ENCODE measurements around the gene FBXO30. TPM values are rescaled to one million over a fixed set of nuclear protein-coding genes. Genes with fewer than 3 reads are reported as not detected.

FBXO30 gene
- total RNA-seq, 1 donor from 2014 or later, result 9.1 TPM

DNA sequence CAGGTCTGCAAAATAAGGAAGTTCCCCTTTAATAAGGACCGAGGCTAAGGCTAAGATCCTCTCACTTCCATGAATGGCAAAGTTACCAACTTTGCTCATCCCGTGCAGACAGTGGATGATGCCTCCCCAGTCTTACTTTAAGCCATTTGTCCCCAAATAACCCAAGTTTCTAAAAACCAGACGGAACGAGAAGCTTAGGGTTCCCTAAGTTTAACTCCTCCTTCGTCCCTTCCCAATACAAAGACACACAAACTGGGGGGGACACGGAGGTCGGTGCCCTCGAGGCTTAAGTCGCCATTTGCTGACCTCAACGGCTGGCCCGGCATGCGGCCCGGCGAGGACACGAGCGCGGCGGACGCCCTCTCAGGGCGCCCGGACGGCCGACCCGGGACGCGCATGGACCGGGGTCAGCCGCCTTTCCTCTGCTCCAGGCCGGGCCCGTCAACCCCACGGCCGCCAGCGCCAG, 527 bp downstream of the FBXO30 start:
- intact Hi-C loops (cut with DNase I), result loop anchor here (10.0 kb wide), 1 partner anchor 79 kb away; the partner anchor contains the start of gene EPM2A
- H3K9me3 ChIP-seq, result no peaks in the 10 kb centered on the region
- H3K27ac ChIP-seq, result peak overlapping the region; percentile 83
- H3K27me3 ChIP-seq, result no peaks in the 10 kb centered on the region
- peak overlapping the region; percentile 60 for H3K4me3 ChIP-seq
- DNase-seq (ENCODE audit: extremely low spot score in 2 of 2), result no peak
- H3K4me1 ChIP-seq, result peaks cover 50% of the 10 kb centered on the region
- TF ChIP-seq, protein P1, sequence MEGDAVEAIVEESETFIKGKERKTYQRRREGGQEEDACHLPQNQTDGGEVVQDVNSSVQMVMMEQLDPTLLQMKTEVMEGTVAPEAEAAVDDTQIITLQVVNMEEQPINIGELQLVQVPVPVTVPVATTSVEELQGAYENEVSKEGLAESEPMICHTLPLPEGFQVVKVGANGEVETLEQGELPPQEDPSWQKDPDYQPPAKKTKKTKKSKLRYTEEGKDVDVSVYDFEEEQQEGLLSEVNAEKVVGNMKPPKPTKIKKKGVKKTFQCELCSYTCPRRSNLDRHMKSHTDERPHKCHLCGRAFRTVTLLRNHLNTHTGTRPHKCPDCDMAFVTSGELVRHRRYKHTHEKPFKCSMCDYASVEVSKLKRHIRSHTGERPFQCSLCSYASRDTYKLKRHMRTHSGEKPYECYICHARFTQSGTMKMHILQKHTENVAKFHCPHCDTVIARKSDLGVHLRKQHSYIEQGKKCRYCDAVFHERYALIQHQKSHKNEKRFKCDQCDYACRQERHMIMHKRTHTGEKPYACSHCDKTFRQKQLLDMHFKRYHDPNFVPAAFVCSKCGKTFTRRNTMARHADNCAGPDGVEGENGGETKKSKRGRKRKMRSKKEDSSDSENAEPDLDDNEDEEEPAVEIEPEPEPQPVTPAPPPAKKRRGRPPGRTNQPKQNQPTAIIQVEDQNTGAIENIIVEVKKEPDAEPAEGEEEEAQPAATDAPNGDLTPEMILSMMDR (IDR thresholded peaks at IDR 0.05), result no peak
- no peak for TF ChIP-seq POLR2A (IDR thresholded peaks at IDR 0.05)
- no peak for TF ChIP-seq POLR2AphosphoS5 (IDR thresholded peaks at IDR 0.05; ENCODE audit: insufficient read depth in 1 of 2, low read depth in 1 of 2)
- no peaks in the 10 kb centered on the region for H3K36me3 ChIP-seq

DNA sequence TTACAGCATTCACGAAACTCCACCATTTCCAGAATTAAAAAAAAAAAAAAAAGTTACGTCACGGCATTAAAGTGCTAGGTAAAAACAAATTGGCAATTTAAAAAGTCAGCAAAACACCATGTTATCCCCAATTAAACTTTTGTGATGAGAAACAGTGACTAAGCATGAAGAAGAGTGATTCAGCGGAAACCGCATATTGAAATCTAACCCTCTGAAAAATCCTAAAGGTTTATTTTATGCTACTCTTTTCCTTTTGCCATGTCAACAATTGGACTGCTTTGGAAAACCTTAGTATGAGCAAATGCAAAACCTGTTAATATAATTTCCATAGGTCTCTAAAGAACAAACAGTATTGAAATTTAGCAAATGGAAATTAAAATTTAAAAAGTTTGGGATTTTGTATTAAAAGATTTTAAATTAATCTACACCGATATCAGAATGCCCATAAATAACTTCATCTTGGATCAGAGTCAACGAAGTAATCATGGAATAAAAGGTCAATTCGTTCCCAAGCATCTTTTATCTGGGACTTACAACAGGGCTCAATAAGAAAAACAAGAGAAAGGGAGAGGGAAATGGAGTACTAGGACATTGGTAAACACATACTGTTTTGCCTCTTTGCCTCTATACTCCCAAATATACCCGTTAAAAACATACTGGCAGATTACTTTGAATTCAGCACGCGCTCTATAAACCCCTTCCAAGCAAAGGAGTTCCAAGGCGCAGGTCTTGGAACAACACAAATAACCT, 1.1 kb downstream of the FBXO30 start:
- Histone ChIP-seq H3K4me1 (peaks cover 57% of the 10 kb centered on the region), H3K27ac (peak overlapping the region; percentile 83), H3K4me3 (peak overlapping the region; percentile 60), H3K36me3 (no peaks in the 10 kb centered on the region), H3K27me3 (no peaks in the 10 kb centered on the region), H3K9me3 (no peaks in the 10 kb centered on the region)
- TF ChIP-seq POLR2AphosphoS5 (IDR thresholded peaks at IDR 0.05; ENCODE audit: insufficient read depth in 1 of 2, low read depth in 1 of 2) (no peak), POLR2A (IDR thresholded peaks at IDR 0.05) (no peak)
- TF ChIP-seq, protein P1 (IDR thresholded peaks at IDR 0.05), result no peak
- no peak for DNase-seq (ENCODE audit: extremely low spot score in 2 of 2)
- intact Hi-C loops (cut with DNase I), result loop anchor here (10.0 kb wide), 1 partner anchor 79 kb away; the partner anchor contains the start of gene EPM2A

DNA sequence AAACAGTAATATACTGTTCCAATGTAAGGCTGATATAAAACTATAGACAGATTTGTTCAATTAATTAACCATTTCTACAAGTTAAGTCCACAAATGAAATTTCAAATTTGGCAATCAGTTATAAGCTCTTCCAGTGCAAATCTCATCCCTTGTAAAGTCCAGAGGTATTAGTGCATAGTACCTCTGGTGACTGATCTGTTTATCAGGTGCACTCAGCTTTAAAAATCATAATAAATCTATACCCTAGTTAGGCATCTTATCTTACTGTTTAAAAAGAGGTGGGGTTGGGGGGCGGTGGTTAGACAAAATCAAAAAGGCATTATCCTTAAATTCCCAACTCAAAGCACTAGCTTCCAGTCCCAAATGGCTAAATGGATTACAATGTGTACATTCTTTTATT, 2.9 kb downstream of the FBXO30 start:
- H3K4me3 ChIP-seq, result no peak overlapping the region

DNA sequence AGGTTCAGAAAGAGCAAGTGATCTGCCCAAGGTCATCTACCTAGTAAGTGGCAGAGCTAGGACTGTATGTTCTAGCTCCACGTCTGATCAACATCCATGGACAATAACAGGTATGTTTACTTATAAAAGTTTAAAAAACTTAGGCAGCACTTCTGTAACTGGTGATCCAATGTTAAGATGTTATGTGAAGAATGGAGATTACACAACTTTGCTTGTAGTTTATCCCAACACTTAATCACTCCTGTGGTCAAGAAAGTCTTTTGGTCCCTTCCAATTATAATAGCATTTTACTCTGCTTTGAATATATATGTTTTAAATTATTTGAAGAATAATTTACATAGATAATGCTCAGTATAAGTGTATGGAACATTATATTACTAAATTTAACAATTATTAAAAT, 4.8 kb downstream of the FBXO30 start:
- no peak overlapping the region for H3K27ac ChIP-seq
- no peaks in the 10 kb centered on the region for H3K9me3 ChIP-seq
- no peaks in the 10 kb centered on the region for H3K27me3 ChIP-seq
- no peak for DNase-seq (ENCODE audit: extremely low spot score in 2 of 2)
- peaks cover 46% of the 10 kb centered on the region for H3K4me1 ChIP-seq
- H3K36me3 ChIP-seq, result peaks cover 0 to 15% of the 10 kb centered on the region in 2 donors
- intact Hi-C loops (cut with DNase I), result loop anchor here (10.0 kb wide), 1 partner anchor 75 kb away; the partner anchor contains the start of gene EPM2A
- no peak overlapping the region for H3K4me3 ChIP-seq
- no peak for TF ChIP-seq POLR2AphosphoS5 (IDR thresholded peaks at IDR 0.05; ENCODE audit: insufficient read depth in 1 of 2, low read depth in 1 of 2)
- no peak for TF ChIP-seq POLR2A (IDR thresholded peaks at IDR 0.05)
- TF ChIP-seq, protein P1 (IDR thresholded peaks at IDR 0.05), result no peak

More for the DNA sequence above, 2.9 kb downstream of the FBXO30 start:
- Histone ChIP-seq H3K27me3 (no peaks in the 10 kb centered on the region), H3K27ac (no peak overlapping the region), H3K36me3 (no peaks in the 10 kb centered on the region), H3K4me1 (peaks cover 58% of the 10 kb centered on the region), H3K9me3 (no peaks in the 10 kb centered on the region)
- no peak for DNase-seq (ENCODE audit: extremely low spot score in 2 of 2)
- TF ChIP-seq POLR2AphosphoS5 (IDR thresholded peaks at IDR 0.05; ENCODE audit: insufficient read depth in 1 of 2, low read depth in 1 of 2) (no peak), POLR2A (IDR thresholded peaks at IDR 0.05) (no peak)
- TF ChIP-seq, protein P1 (IDR thresholded peaks at IDR 0.05), result no peak
- intact Hi-C loops (cut with DNase I), result loop anchor here (10.0 kb wide), 1 partner anchor 77 kb away; the partner anchor contains the start of gene EPM2A

DNA sequence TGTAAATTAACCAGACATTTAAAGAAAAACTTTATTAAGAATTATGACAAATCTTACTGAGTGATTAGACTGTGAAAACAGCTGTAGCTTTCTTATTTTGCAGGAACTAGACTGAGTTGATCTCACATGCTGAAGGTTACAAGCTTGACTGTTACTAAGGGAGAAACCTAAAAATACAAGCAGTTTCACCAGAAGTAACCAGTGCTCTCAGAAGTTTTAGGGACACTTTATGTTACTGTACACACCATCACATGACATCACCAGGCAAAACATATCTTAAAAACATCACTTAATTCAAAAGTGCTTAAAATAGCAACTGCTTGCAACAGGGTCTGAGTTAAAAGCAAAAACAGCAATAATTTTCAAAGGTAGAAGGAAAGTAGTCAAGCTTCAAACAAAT, 5.4 kb downstream of the FBXO30 start:
- no peak for DNase-seq (ENCODE audit: extremely low spot score in 2 of 2)
- Histone ChIP-seq H3K9me3 (no peaks in the 10 kb centered on the region), H3K27me3 (no peaks in the 10 kb centered on the region), H3K4me1 (peaks cover 46% of the 10 kb centered on the region), H3K4me3 (no peak overlapping the region), H3K27ac (no peak overlapping the region), H3K36me3 (peaks cover 0 to 21% of the 10 kb centered on the region in 2 donors)
- intact Hi-C loops (cut with DNase I), result no loop called here
- TF ChIP-seq POLR2AphosphoS5 (IDR thresholded peaks at IDR 0.05; ENCODE audit: insufficient read depth in 1 of 2, low read depth in 1 of 2) (no peak), POLR2A (IDR thresholded peaks at IDR 0.05) (no peak)
- TF ChIP-seq, protein P1 (IDR thresholded peaks at IDR 0.05), result no peak
